PC-9 (cell line): Measurements from ENCODE around the gene PAM. TPM values are rescaled to one million over a fixed set of nuclear protein-coding genes. Genes with fewer than 3 reads are reported as not detected.

Experiments used
- BruUV-seq: library from RNA; stranded (reverse); fragments of 400-500 nt; replicated peaks from 2 replicates; lab custom pipeline; 2021; lab: Mats Ljungman, UMichigan
- CTCF ChIA-PET: fragments of 300-600 bp; sonication (Branson Sonifier 250); formaldehyde crosslinking; loops from one replicate; lab custom pipeline; 2022; ENCODE audit warnings: antibody characterized with exemption; lab: Charles Lee
- POLR2A ChIA-PET: fragments of 300-600 bp; sonication (Branson Sonifier 250); formaldehyde crosslinking; loops from one replicate; lab custom pipeline; 2022; ENCODE audit warnings: antibody characterized with exemption; ENCODE audit not compliant: unreplicated experiment; lab: Charles Lee
- DNase-seq, 2 experiments: peaks; one replicate each; pipeline versions ENCODE4 v3.0.0 to v3.0.0-alpha.2; 2015 to 2022; ENCODE audit warnings: mixed read lengths in 1 of 2
- H2AFZ ChIP-seq: fragments of 200-600 bp; sonication (generic); 2 replicates; pipeline ENCODE4 v1.8.1; 2017; ENCODE audit warnings: antibody characterized with exemption
- H3F3A ChIP-seq: fragments of 200-600 bp; sonication (generic); 2 replicates; pipeline ENCODE4 v1.8.1; 2017; ENCODE audit warnings: antibody characterized with exemption, mild to moderate bottlenecking, low read depth; ENCODE audit not compliant: insufficient read depth
- H3K27ac ChIP-seq: fragments of 200-600 bp; sonication (generic); 2 replicates; pipeline ENCODE4 v1.6.1; 2016; ENCODE audit warnings: mixed run types
- H3K27me3 ChIP-seq: fragments of 200-600 bp; sonication (generic); 2 replicates; pipeline ENCODE4 v1.6.1; 2016; ENCODE audit warnings: low read depth, mixed run types; ENCODE audit not compliant: insufficient read depth
- H3K36me3 ChIP-seq: fragments of 200-600 bp; sonication (generic); 2 replicates; pipeline ENCODE4 v1.6.1; 2016; ENCODE audit warnings: low read depth, mixed run types
- H3K4me1 ChIP-seq: fragments of 200-600 bp; sonication (generic); replicated peaks from 2 replicates; pipeline ENCODE4 v1.6.1; 2016; ENCODE audit warnings: mixed run types; ENCODE audit not compliant: insufficient read depth
- H3K4me2 ChIP-seq: fragments of 200-600 bp; sonication (generic); 2 replicates; pipeline ENCODE4 v1.6.1; 2017; ENCODE audit warnings: mixed run types
- H3K4me3 ChIP-seq: fragments of 200-600 bp; sonication (generic); 2 replicates; pipeline ENCODE4 v1.6.1; 2016; ENCODE audit warnings: mixed run types
- H3K79me2 ChIP-seq: fragments of 200-600 bp; sonication (generic); 2 replicates; pipeline ENCODE4 v1.6.1; 2017; ENCODE audit warnings: low read depth, mixed run types
- H3K9me2 ChIP-seq: fragments of 200-600 bp; sonication (generic); 2 replicates; pipeline ENCODE4 v1.8.1; 2017; ENCODE audit warnings: mild to moderate bottlenecking; ENCODE audit not compliant: insufficient read depth
- H3K9me3 ChIP-seq: fragments of 200-600 bp; sonication (generic); 2 replicates; pipeline ENCODE4 v1.8.1; 2016; ENCODE audit warnings: low read depth; ENCODE audit not compliant: insufficient read depth
- H4K20me1 ChIP-seq: fragments of 200-600 bp; sonication (generic); 2 replicates; pipeline ENCODE4 v1.8.1; 2017; ENCODE audit not compliant: insufficient read depth
- CTCF ChIP-seq: fragments of 200-600 bp; sonication (generic); conservative IDR thresholded peaks from 2 replicates; pipeline ENCODE4 v1.6.1; 2017; ENCODE audit warnings: mixed run types, antibody characterized with exemption, mild to moderate bottlenecking, moderate library complexity
- EZH2 ChIP-seq: fragments of 200-600 bp; sonication (generic); IDR thresholded peaks from 2 replicates; pipeline ENCODE4 v1.8.0; 2017; ENCODE audit warnings: antibody characterized with exemption, low read depth
- intact Hi-C: fragments of 100-400 bp; cut with micrococcal nuclease; formaldehyde crosslinking; loops from one replicate; pipeline ENCODE4 v1.10.0; 2022; ENCODE audit not compliant: unreplicated experiment
- total RNA-seq: library from RNA; stranded (reverse); gene quantifications from 2 replicates; pipeline ENCODE4 v1.2.3, GENCODE V29; 2021

The PAM gene
- total RNA-seq, 1 experiment from 2014 or later, result 88.4 TPM

GRCh38 chr5:102818934-102819333, 63.8 kb downstream of the PAM start:
- Histone ChIP-seq H3K9me2 (no peaks in the 10 kb centered on the region), H2AFZ (no peak overlapping the region), H3K9me3 (no peaks in the 10 kb centered on the region), H4K20me1 (no peaks in the 10 kb centered on the region), H3K4me1 (no peaks in the 10 kb centered on the region), H3K4me2 (no peak overlapping the region), H3K36me3 (no peaks in the 10 kb centered on the region), H3F3A (0 out of 2 replicates have a peak, but pooled peaks cover 3% of the 10 kb centered on the region), H3K27ac (no peak overlapping the region), H3K79me2 (no peaks in the 10 kb centered on the region), H3K4me3 (no peak overlapping the region), H3K27me3 (no peaks in the 10 kb centered on the region)
- no peak for DNase-seq
- ChIA-PET CTCF (no interaction called here), POLR2A (no interaction called here)
- TF ChIP-seq EZH2 (no peak), CTCF (no peak)
- BruUV-seq, result no TSS peak
- intact Hi-C loops, result no loop called here

- BruUV-seq, result no TSS peak
- POLR2A ChIA-PET, result no interaction called here
Measured at GRCh38 chr5:102819634-102820033, 64.5 kb downstream of the PAM start.

DNA sequence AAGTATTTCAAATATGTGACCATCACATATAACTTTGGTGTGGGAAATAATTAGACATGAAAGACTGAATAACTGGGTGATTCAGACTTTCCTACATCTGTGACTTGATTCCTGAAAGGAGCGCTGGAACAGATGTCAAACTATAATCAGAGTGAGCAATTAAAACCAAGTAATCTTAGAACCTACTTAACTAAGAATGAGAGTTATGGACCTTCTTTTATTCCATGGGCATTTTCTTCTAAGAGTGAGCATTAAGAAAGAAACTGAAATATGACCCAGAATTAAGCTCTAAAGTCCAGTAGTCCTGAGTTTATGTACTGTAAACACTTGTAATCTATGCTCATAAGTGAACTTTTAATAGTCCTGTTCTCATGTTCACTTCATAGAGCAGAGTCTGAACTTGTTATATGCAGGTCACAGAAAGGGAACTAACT, 68.4 kb downstream of the PAM start:
- no TSS peak for BruUV-seq
- no peak for DNase-seq

More at GRCh38 chr5:102819634-102820033, 64.5 kb downstream of the PAM start:
- H3K4me2 ChIP-seq, result no peak overlapping the region
- no peaks in the 10 kb centered on the region for H3K79me2 ChIP-seq
- H2AFZ ChIP-seq, result no peak overlapping the region
- H3F3A ChIP-seq, result 0 out of 2 replicates have a peak, but pooled peaks cover 3% of the 10 kb centered on the region
- CTCF ChIA-PET, result no interaction called here
- TF ChIP-seq EZH2 (no peak), CTCF (no peak)
- no peaks in the 10 kb centered on the region for H3K9me3 ChIP-seq
- no peaks in the 10 kb centered on the region for H3K9me2 ChIP-seq
- H3K27me3 ChIP-seq, result no peaks in the 10 kb centered on the region
- no peaks in the 10 kb centered on the region for H3K4me1 ChIP-seq
- no peak overlapping the region for H3K27ac ChIP-seq
- H4K20me1 ChIP-seq, result no peaks in the 10 kb centered on the region
- H3K4me3 ChIP-seq, result no peak overlapping the region
- DNase-seq, result no peak
- intact Hi-C loops, result no loop called here
- no peaks in the 10 kb centered on the region for H3K36me3 ChIP-seq

More for the DNA sequence above, 68.4 kb downstream of the PAM start:
- no peak overlapping the region for H3K4me2 ChIP-seq
- H3K27ac ChIP-seq, result no peak overlapping the region
- H2AFZ ChIP-seq, result no peak overlapping the region
- no peaks in the 10 kb centered on the region for H3K9me3 ChIP-seq
- CTCF ChIA-PET, result no interaction called here
- peaks cover 10% of the 10 kb centered on the region for H3K4me1 ChIP-seq
- no peaks in the 10 kb centered on the region for H3K36me3 ChIP-seq
- no peak overlapping the region for H3K4me3 ChIP-seq
- TF ChIP-seq CTCF (no peak), EZH2 (no peak)
- H3K9me2 ChIP-seq, result no peaks in the 10 kb centered on the region
- POLR2A ChIA-PET, result interaction anchor here (0.6 to 0.7 kb wide), 2 partner anchors 10 to 50 kb away, joined by 6 to 7 read pairs; no protein-coding TSS in a partner anchor
- no peaks in the 10 kb centered on the region for H3K27me3 ChIP-seq
- intact Hi-C loops, result no loop called here
- H4K20me1 ChIP-seq, result no peaks in the 10 kb centered on the region
- H3K79me2 ChIP-seq, result no peaks in the 10 kb centered on the region
- no peaks in the 10 kb centered on the region for H3F3A ChIP-seq
